GM12878 (cell line): ENCODE data around the gene SLC35C1. TPM values are rescaled to one million over a fixed set of nuclear protein-coding genes. Genes with fewer than 3 reads are reported as not detected.

Source experiments
- ATAC-seq: fragments of 200-7000 bp; cut with Tn5 transposase; 3 replicates; pipeline ENCODE4 v1.9.1; 2020; ENCODE audit warnings: mild to moderate bottlenecking, moderate library complexity
- BruUV-seq: library from RNA; stranded (reverse); fragments of 400-500 nt; replicated peaks from 2 replicates; lab custom pipeline; 2021; lab: Mats Ljungman, UMichigan
- CTCF ChIA-PET: fragments of 300-600 bp; sonication (Branson Sonifier 250); formaldehyde crosslinking; extraction: SDS; loops from one replicate; lab custom pipeline; 2021; ENCODE audit warnings: inconsistent platforms; lab: Yijun Ruan, JAX
- POLR2A ChIA-PET: fragments of 350-600 bp; formaldehyde crosslinking; extraction: SDS; loops from one replicate; lab custom pipeline; 2021; ENCODE audit warnings: inconsistent platforms; lab: Charles Lee
- RAD21 ChIA-PET: fragments of 300-600 bp; sonication (Branson Sonifier 250); formaldehyde crosslinking; loops from one replicate; lab custom pipeline; 2023; ENCODE audit warnings: antibody characterized with exemption; ENCODE audit not compliant: unreplicated experiment; lab: Charles Lee
- SMC1A ChIA-PET: fragments of 300-600 bp; sonication (Branson Sonifier 250); formaldehyde crosslinking; loops from one replicate; lab custom pipeline; 2023; ENCODE audit not compliant: unreplicated experiment, uncharacterized antibody; lab: Charles Lee
- DNase-seq: peaks from one replicate; pipeline ENCODE4 v3.0.0-alpha.2; 2011; ENCODE audit warnings: low read depth, low spot score
- FAIRE-seq: peaks from 3 replicates; lab custom pipeline; 2011; peaks lifted over from hg19 to GRCh38; lab: Jason Lieb, UNC
- H2AFZ ChIP-seq: 2 replicates; pipeline ENCODE4 v1.6.0; 2011; ENCODE audit warnings: low read depth, low read length, control low read depth; ENCODE audit not compliant: control insufficient read depth
- H3K27ac ChIP-seq: 2 replicates; pipeline ENCODE4 v1.5.1; 2011; ENCODE audit warnings: control low read depth; ENCODE audit not compliant: control insufficient read depth, insufficient read depth
- H3K27me3 ChIP-seq, 2 experiments: replicated peaks in 1 of 2; 2 replicates each; pipeline versions ENCODE4 v1.6.0 to v1.6.1; 2011; ENCODE audit warnings: low read length in 1 of 2; ENCODE audit not compliant: control insufficient read depth in 2 of 2, insufficient read depth in 2 of 2
- H3K36me3 ChIP-seq, 2 experiments: 2 replicates each; pipeline ENCODE4 v1.5.1; 2011; ENCODE audit warnings: low read length in 1 of 2; ENCODE audit not compliant: control insufficient read depth in 2 of 2, insufficient read depth in 2 of 2
- H3K4me1 ChIP-seq: 2 replicates; pipeline ENCODE4 v1.6.1; 2011; ENCODE audit warnings: mild to moderate bottlenecking, low read length, moderate library complexity, mixed read lengths; ENCODE audit not compliant: control insufficient read depth, insufficient read depth
- H3K4me2 ChIP-seq: 2 replicates; pipeline ENCODE4 v1.6.0; 2011; ENCODE audit warnings: control low read depth; ENCODE audit not compliant: control insufficient read depth, insufficient read depth
- H3K4me3 ChIP-seq: fragments of 200-600 bp; sonication (generic); 2 replicates; pipeline ENCODE4 v1.5.1; 2016
- H3K79me2 ChIP-seq: 2 replicates; pipeline ENCODE4 v1.6.0; 2011; ENCODE audit warnings: low read length; ENCODE audit not compliant: control insufficient read depth, insufficient read depth
- H3K9ac ChIP-seq: 2 replicates; pipeline ENCODE4 v1.8.0; 2011; ENCODE audit warnings: low read length, control low read depth, mixed read lengths; ENCODE audit not compliant: control insufficient read depth, insufficient read depth
- H3K9me3 ChIP-seq: replicated peaks from 3 replicates; pipeline ENCODE4 v1.5.1; 2011; ENCODE audit warnings: mild to moderate bottlenecking, low read length; ENCODE audit not compliant: control insufficient read depth, insufficient read depth
- H4K20me1 ChIP-seq: 2 replicates; pipeline ENCODE4 v1.6.0; 2011; ENCODE audit not compliant: control insufficient read depth, insufficient read depth
- BCL11A ChIP-seq: IDR thresholded peaks from 2 replicates; pipeline ENCODE4 v1.6.1; 2011; ENCODE audit warnings: low read depth, low read length
- CREB1 ChIP-seq: IDR thresholded peaks from 2 replicates; pipeline ENCODE4 v1.6.1; 2012; ENCODE audit warnings: low read depth, mild to moderate bottlenecking, inconsistent platforms
- FOXK2 ChIP-seq: fragments of 450-650 bp; IDR thresholded peaks from 2 replicates; pipeline ENCODE4 v1.6.1; 2017; ENCODE audit warnings: mild to moderate bottlenecking, moderate library complexity
- IRF5 ChIP-seq: fragments of 450-650 bp; IDR thresholded peaks from 2 replicates; pipeline ENCODE4 v1.6.1; 2017; ENCODE audit warnings: borderline replicate concordance
- KLF5 ChIP-seq: fragments of 450-650 bp; IDR thresholded peaks from 2 replicates; pipeline ENCODE4 v1.6.1; 2014; ENCODE audit warnings: mild to moderate bottlenecking; ENCODE audit not compliant: partially characterized antibody
- NFYA ChIP-seq: IDR thresholded peaks from 2 replicates; pipeline ENCODE4 v1.6.1; 2011; ENCODE audit warnings: low read depth, mild to moderate bottlenecking, low read length, improper control_type of control experiment, borderline replicate concordance
- PML ChIP-seq: IDR thresholded peaks from 2 replicates; pipeline ENCODE4 v1.6.1; 2012; ENCODE audit warnings: low read length, inconsistent platforms
- USF1 ChIP-seq: IDR thresholded peaks from 2 replicates; pipeline ENCODE4 v1.6.1; 2011; ENCODE audit warnings: borderline replicate concordance, low read depth, mild to moderate bottlenecking, moderate library complexity, mixed read lengths, low read length; ENCODE audit not compliant: insufficient read depth; ENCODE audit errors: extremely low read length
- ZBTB11 ChIP-seq: fragments of 450-650 bp; formaldehyde crosslinking; IDR thresholded peaks from 2 replicates; pipeline ENCODE4 v1.5.0; 2022; ENCODE audit warnings: mild to moderate bottlenecking, missing genetic modification characterization
- ZNF217 ChIP-seq: fragments of 450-650 bp; IDR thresholded peaks from 2 replicates; pipeline ENCODE4 v1.6.1; 2017; ENCODE audit warnings: antibody characterized with exemption, mild to moderate bottlenecking
- WGBS: methylation state at CpG from one replicate; pipeline ENCODE4 v1.1.6; 2016; ENCODE audit warnings: low lambda C conversion rate; ENCODE audit not compliant: insufficient replicate concordance, insufficient coverage; ENCODE audit errors: missing lambda C conversion rate; 5-methylcytosine and 5-hydroxymethylcytosine counted together
- in situ Hi-C: fragments of 300-500 bp; cut with MboI; formaldehyde crosslinking; loops from 9 replicates; pipeline ENCODE4 v1.14.3; 2018; ENCODE audit warnings: mixed read lengths
- intact Hi-C: fragments of 100-400 bp; cut with micrococcal nuclease; formaldehyde crosslinking; loops from one replicate; pipeline ENCODE4 v1.14.2; 2022; ENCODE audit not compliant: unreplicated experiment
- polyA plus RNA-seq, 11 experiments: library from polyadenylated mRNA; depleted of rRNA in 4 of 11; unstranded in 6 of 11; stranded (reverse) in 5 of 11; fragments of >200 nt; fragmentation: Nextera tagmentation in 4 of 11; fragmentation: Illumina TruSeq in 1 of 11; extraction: Ambion mirVana in 4 of 11; extraction: Trizol in 1 of 11; gene quantifications; 1 replicate in 1 of 11; 2 replicates in 10 of 11; pipeline versions ENCODE4 v1.2.1 to v1.2.3, GENCODE V29; 2011 to 2016; ENCODE audit warnings: inconsistent platforms in 2 of 11, missing spikeins in 2 of 11, low read depth in 1 of 11
- total RNA-seq, 4 experiments: library from RNA; depleted of rRNA in 3 of 4; stranded (reverse); fragments of >200 nt in 3 of 4; fragmentation: Illumina TruSeq in 1 of 4; extraction: Trizol in 1 of 4; gene quantifications; 2 replicates each; pipeline versions ENCODE4 v1.2.1 to v1.2.3, GENCODE V29; 2013 to 2021

The SLC35C1 gene
- total and polyA plus RNA-seq, 10 of the 15 experiments (the other 5 are each of a cell fraction or from before 2014, with no cell fraction given) = 0.55 to 9.7 (median 4.3) TPM

- Histone ChIP-seq H3K36me3 (peaks cover 8 to 22% of the 10 kb centered on the region in 2 experiments), H4K20me1 (no peaks in the 10 kb centered on the region; the same call in 1 of the 2 replicates), H3K27ac (no peak overlapping the region), H3K9ac (no peak overlapping the region), H3K27me3 (no peaks in the 10 kb centered on the region), H3K4me3 (no peak overlapping the region), H3K4me2 (no peak overlapping the region), H3K4me1 (no peaks in the 10 kb centered on the region), H3K79me2 (no peaks in the 10 kb centered on the region), H3K9me3 (no peaks in the 10 kb centered on the region), H2AFZ (no peak overlapping the region)
- CTCF ChIA-PET = interaction anchor here (0.7 to 1.8 kb wide), 4 partner anchors 11 to 146 kb away, joined by 3 to 7 read pairs (median 3); no protein-coding TSS in a partner anchor
- in situ Hi-C loops = no loop called here
- POLR2A ChIA-PET = interaction anchor here (0.6 kb wide), 1 partner anchor 89 kb away, joined by 4 read pairs; no protein-coding TSS in a partner anchor
- no peak for DNase-seq
- TF ChIP-seq NFYA (no peak), CREB1 (no peak), ZBTB11 (CRISPR knock-in tag) (no peak), BCL11A (no peak), IRF5 (no peak), ZNF217 (no peak), KLF5 (no peak), FOXK2 (no peak), USF1 (no peak), PML (no peak)
- SMC1A ChIA-PET = interaction anchor here (1.3 to 1.5 kb wide), 4 partner anchors 11 to 45 kb away, joined by 3 to 5 read pairs (median 3); partner anchors contain the start of gene CRY2
- intact Hi-C loops = no loop called here
- 96% methylated on average over 10 of the region's 10 CpGs for WGBS
- BruUV-seq = no TSS peak
- no peak for FAIRE-seq
- RAD21 ChIA-PET = no interaction called here
- no peak for ATAC-seq
Observed at GRCh38 chr11:45860764-45861510, 56.0 kb downstream of the SLC35C1 start.
